ENCODE results near the gene LRRC3.

Gene LRRC3

GRCh38 chr21:44441581-44442265 is 13.6 kb upstream of the LRRC3 start:
- H3K27me3 ChIP-seq (replicated peaks; ENCODE audit: insufficient read depth, low read length) = peaks cover 97% of the 10 kb centered on the region

GRCh38 chr21:44442266-44443125 is 12.8 kb upstream of the LRRC3 start:
- H3K4me1 ChIP-seq (ENCODE audit: low read length) = no peaks in the 10 kb centered on the region
- H4K20me1 ChIP-seq (ENCODE audit: insufficient read depth, low read length) = no peaks in the 10 kb centered on the region
- no peak overlapping the region for H3K9ac ChIP-seq (ENCODE audit: low read length)
- H3K36me3 ChIP-seq (replicated peaks; ENCODE audit: insufficient read depth, low read length) = no peaks in the 10 kb centered on the region
- H3K4me3 ChIP-seq (ENCODE audit: low read length) = no peak overlapping the region
- H3K9me2 ChIP-seq (replicated peaks; ENCODE audit: insufficient read depth, low read length) = no peaks in the 10 kb centered on the region
- no peak for DNase-seq
- H3F3A ChIP-seq (ENCODE audit: insufficient read depth, low read length) = no peaks in the 10 kb centered on the region
- no peak overlapping the region for H3K4me2 ChIP-seq (ENCODE audit: low read depth, low read length)
- TF ChIP-seq EZH2 (optimal IDR thresholded peaks at IDR 0.05; ENCODE audit: low read depth, low read length) = no peak
- TF ChIP-seq CTCF (IDR thresholded peaks at IDR 0.05; ENCODE audit: low read length) = no peak
- TF ChIP-seq EZH2phosphoT487 (IDR thresholded peaks at IDR 0.05; ENCODE audit: low read length) = no peak
- H2AFZ ChIP-seq (ENCODE audit: low read length) = no peak overlapping the region
- no peaks in the 10 kb centered on the region for H3K79me2 ChIP-seq (ENCODE audit: low read length)
- H3K9me3 ChIP-seq (replicated peaks; ENCODE audit: insufficient read depth, low read length) = no peaks in the 10 kb centered on the region
- peaks cover 97% of the 10 kb centered on the region for H3K27me3 ChIP-seq (replicated peaks; ENCODE audit: insufficient read depth, low read length)
- no peak overlapping the region for H3K27ac ChIP-seq (ENCODE audit: low read length)

More at GRCh38 chr21:44441581-44442265, 13.6 kb upstream of the LRRC3 start:
- no peaks in the 10 kb centered on the region for H3K79me2 ChIP-seq (ENCODE audit: low read length)
- H3K4me3 ChIP-seq (ENCODE audit: low read length) = no peak overlapping the region
- H3K4me2 ChIP-seq (ENCODE audit: low read depth, low read length) = no peak overlapping the region
- no peaks in the 10 kb centered on the region for H3K9me3 ChIP-seq (replicated peaks; ENCODE audit: insufficient read depth, low read length)
- no peak overlapping the region for H3K9ac ChIP-seq (ENCODE audit: low read length)
- no peak overlapping the region for H3K27ac ChIP-seq (ENCODE audit: low read length)
- H3K4me1 ChIP-seq (ENCODE audit: low read length) = no peaks in the 10 kb centered on the region
- TF ChIP-seq EZH2phosphoT487 (IDR thresholded peaks at IDR 0.05; ENCODE audit: low read length) (no peak), EZH2 (optimal IDR thresholded peaks at IDR 0.05; ENCODE audit: low read depth, low read length) (no peak), CTCF (IDR thresholded peaks at IDR 0.05; ENCODE audit: low read length) (no peak)
- DNase-seq = no peak
- H2AFZ ChIP-seq (ENCODE audit: low read length) = no peak overlapping the region
- H3K9me2 ChIP-seq (replicated peaks; ENCODE audit: insufficient read depth, low read length) = no peaks in the 10 kb centered on the region
- H3F3A ChIP-seq (ENCODE audit: insufficient read depth, low read length) = no peaks in the 10 kb centered on the region
- H3K36me3 ChIP-seq (replicated peaks; ENCODE audit: insufficient read depth, low read length) = no peaks in the 10 kb centered on the region
- H4K20me1 ChIP-seq (ENCODE audit: insufficient read depth, low read length) = no peaks in the 10 kb centered on the region

- Histone ChIP-seq H3K4me1 (ENCODE audit: low read length) (no peaks in the 10 kb centered on the region), H2AFZ (ENCODE audit: low read length) (no peak overlapping the region), H3K4me2 (ENCODE audit: low read depth, low read length) (no peak overlapping the region), H3K36me3 (replicated peaks; ENCODE audit: insufficient read depth, low read length) (no peaks in the 10 kb centered on the region), H3K9me2 (replicated peaks; ENCODE audit: insufficient read depth, low read length) (no peaks in the 10 kb centered on the region), H3K27ac (ENCODE audit: low read length) (no peak overlapping the region), H3K9ac (ENCODE audit: low read length) (no peak overlapping the region), H4K20me1 (ENCODE audit: insufficient read depth, low read length) (no peaks in the 10 kb centered on the region), H3K79me2 (ENCODE audit: low read length) (no peaks in the 10 kb centered on the region), H3K9me3 (replicated peaks; ENCODE audit: insufficient read depth, low read length) (no peaks in the 10 kb centered on the region), H3K27me3 (replicated peaks; ENCODE audit: insufficient read depth, low read length) (peaks cover 98% of the 10 kb centered on the region), H3K4me3 (ENCODE audit: low read length) (no peak overlapping the region), H3F3A (ENCODE audit: insufficient read depth, low read length) (no peaks in the 10 kb centered on the region)
- TF ChIP-seq CTCF (IDR thresholded peaks at IDR 0.05; ENCODE audit: low read length) (no peak), EZH2phosphoT487 (IDR thresholded peaks at IDR 0.05; ENCODE audit: low read length) (no peak), EZH2 (optimal IDR thresholded peaks at IDR 0.05; ENCODE audit: low read depth, low read length) (no peak)
- no peak for DNase-seq
Observed at GRCh38 chr21:44443291-44443890, 11.9 kb upstream of the LRRC3 start.

All from MM.1S (cell line).